HEK293 (cell line): ENCODE data around the gene SP6.

Source experiments
- CTCF ChIA-PET: fragments of 350-600 bp; formaldehyde crosslinking; extraction: SDS; loops from one replicate; lab custom pipeline; 2021; ENCODE audit warnings: antibody characterized with exemption; lab: Yijun Ruan, JAX
- POLR2A ChIA-PET: fragments of 300-600 bp; formaldehyde crosslinking; extraction: SDS; loops from one replicate; lab custom pipeline; 2020; ENCODE audit warnings: antibody characterized with exemption, inconsistent platforms; lab: Yijun Ruan, JAX
- H3K27ac ChIP-seq: fragments of 200-500 bp; sonication (Bioruptor generic); 2 replicates; pipeline ENCODE4 v1.5.1; 2014; ENCODE audit warnings: low read depth, low read length, control low read depth, inconsistent platforms; ENCODE audit errors: extremely low read depth
- H3K36me3 ChIP-seq, 2 experiments: fragments of 200-500 bp in 1 of 2; sonication (Bioruptor generic) in 1 of 2; 1 replicate in 1 of 2; 2 replicates in 1 of 2; pipeline ENCODE4 v1.5.1; 2014 to 2017; ENCODE audit warnings: inconsistent platforms in 2 of 2, low read length in 2 of 2; ENCODE audit not compliant: control insufficient read depth in 2 of 2, insufficient read depth in 1 of 2
- H3K4me1 ChIP-seq: fragments of 200-500 bp; sonication (Bioruptor generic); 2 replicates; pipeline ENCODE4 v1.5.1; 2014; ENCODE audit warnings: mild to moderate bottlenecking, low read length, inconsistent platforms; ENCODE audit not compliant: control insufficient read depth, insufficient read depth
- H3K4me3 ChIP-seq: 2 replicates; pipeline ENCODE4 v1.5.1; 2011; ENCODE audit warnings: low read depth, mild to moderate bottlenecking, control low read depth, low read length, moderate library complexity
- H3K9me3 ChIP-seq: fragments of 200-500 bp; sonication (Bioruptor generic); 2 replicates; pipeline ENCODE4 v1.5.1; 2014; ENCODE audit warnings: low read depth, low read length, inconsistent platforms; ENCODE audit not compliant: control insufficient read depth, insufficient read depth
- GLI4 ChIP-seq: fragments of 450-650 bp; formaldehyde crosslinking; IDR thresholded peaks from 2 replicates; pipeline ENCODE4 v1.5.1; 2016; ENCODE audit warnings: missing biosample characterization, missing genetic modification characterization
- HOXC10 ChIP-seq: sonication (generic); formaldehyde crosslinking; IDR thresholded peaks from 2 replicates; pipeline ENCODE4 v1.8.1; 2023; ENCODE audit warnings: mild to moderate bottlenecking, missing genetic modification reagents
- PRDM1 ChIP-seq: fragments of 450-650 bp; formaldehyde crosslinking; IDR thresholded peaks from 2 replicates; pipeline ENCODE4; 2016; ENCODE audit warnings: missing biosample characterization, missing genetic modification characterization
- PRDM10 ChIP-seq: fragments of 450-650 bp; formaldehyde crosslinking; IDR thresholded peaks from 2 replicates; pipeline ENCODE4 v1.5.1; 2016; ENCODE audit warnings: missing biosample characterization, missing genetic modification characterization
- PRDM4 ChIP-seq: fragments of 450-650 bp; formaldehyde crosslinking; IDR thresholded peaks from 2 replicates; pipeline ENCODE4 v1.5.1; 2017; ENCODE audit warnings: missing biosample characterization, missing genetic modification characterization
- ZIC2 ChIP-seq: fragments of 450-650 bp; formaldehyde crosslinking; IDR thresholded peaks from 2 replicates; pipeline ENCODE4 v1.5.1; 2016; ENCODE audit warnings: missing biosample characterization, missing genetic modification characterization
- ZNF10 ChIP-seq: fragments of 450-650 bp; formaldehyde crosslinking; IDR thresholded peaks from 2 replicates; pipeline ENCODE4 v1.5.1; 2017; ENCODE audit warnings: missing biosample characterization, missing genetic modification characterization
- ZNF114 ChIP-seq: fragments of 450-650 bp; formaldehyde crosslinking; IDR thresholded peaks from 2 replicates; pipeline ENCODE4 v1.5.0; 2017; ENCODE audit warnings: missing biosample characterization, missing genetic modification characterization
- ZNF155 ChIP-seq: fragments of 450-650 bp; formaldehyde crosslinking; IDR thresholded peaks from 2 replicates; pipeline ENCODE4 v1.5.1; 2016; ENCODE audit warnings: missing biosample characterization, missing genetic modification characterization
- ZNF16 ChIP-seq: fragments of 450-650 bp; formaldehyde crosslinking; IDR thresholded peaks from 2 replicates; pipeline ENCODE4 v1.5.1; 2016; ENCODE audit warnings: low read depth, missing biosample characterization, missing genetic modification characterization
- ZNF169 ChIP-seq: fragments of 450-650 bp; formaldehyde crosslinking; IDR thresholded peaks from 2 replicates; pipeline ENCODE4 v1.5.1; 2016; ENCODE audit warnings: missing biosample characterization, missing genetic modification characterization
- ZNF2 ChIP-seq: fragments of 450-650 bp; formaldehyde crosslinking; IDR thresholded peaks from 2 replicates; pipeline ENCODE4 v1.5.1; 2016; ENCODE audit warnings: missing biosample characterization, missing genetic modification characterization
- ZNF248 ChIP-seq: fragments of 450-650 bp; formaldehyde crosslinking; IDR thresholded peaks from 2 replicates; pipeline ENCODE4 v1.5.1; 2017; ENCODE audit warnings: missing biosample characterization, missing genetic modification characterization
- ZNF473 ChIP-seq: fragments of 450-650 bp; formaldehyde crosslinking; IDR thresholded peaks from 2 replicates; pipeline ENCODE4 v1.5.1; 2017; ENCODE audit warnings: missing biosample characterization, missing genetic modification characterization
- ZNF530 ChIP-seq: fragments of 450-650 bp; formaldehyde crosslinking; IDR thresholded peaks from 2 replicates; pipeline ENCODE4 v1.5.1; 2016; ENCODE audit warnings: low read depth, missing biosample characterization, missing genetic modification characterization
- ZNF600 ChIP-seq: fragments of 450-650 bp; formaldehyde crosslinking; IDR thresholded peaks from 2 replicates; pipeline ENCODE4 v1.5.1; 2016; ENCODE audit warnings: missing biosample characterization, missing genetic modification characterization
- ZNF791 ChIP-seq: fragments of 450-650 bp; formaldehyde crosslinking; IDR thresholded peaks from 2 replicates; pipeline ENCODE4 v1.5.1; 2016; ENCODE audit warnings: missing biosample characterization, missing genetic modification characterization
- TF ChIP-seq, protein P1 (sequence below): fragments of 450-650 bp; IDR thresholded peaks from 2 replicates; pipeline ENCODE4 v1.5.1; 2018; ENCODE audit warnings: missing biosample characterization, mild to moderate bottlenecking, missing genetic modification characterization
- TF ChIP-seq, protein P2 (sequence below): fragments of 450-650 bp; formaldehyde crosslinking; IDR thresholded peaks from 2 replicates; pipeline ENCODE4 v1.5.1; 2016; ENCODE audit warnings: missing biosample characterization, missing genetic modification characterization, low read depth

Gene SP6

DNA sequence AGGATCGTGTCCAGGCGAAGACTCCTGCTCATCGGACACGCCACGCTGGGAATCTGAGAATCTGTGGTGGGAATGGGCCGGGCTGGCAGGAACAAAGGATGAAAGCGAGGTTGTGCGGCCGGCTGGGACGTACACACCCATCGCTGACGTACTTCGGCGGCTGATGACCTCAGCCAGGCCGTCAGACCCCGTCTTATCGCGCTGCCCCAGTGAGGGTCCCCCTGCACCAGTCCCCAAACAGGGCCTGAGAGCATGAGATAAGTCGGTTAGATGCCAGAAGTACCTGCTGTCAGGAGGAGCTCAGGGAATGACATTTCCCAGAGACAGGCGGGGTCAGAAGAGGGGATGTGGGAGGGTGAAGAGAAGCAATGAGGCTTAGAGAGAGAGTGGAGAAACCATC lies 16.0 kb upstream of the SP6 start (continued):
- no peak for TF ChIP-seq PRDM4 (tag by site-specific recombination)
- no peak for TF ChIP-seq ZNF248
- no peak for TF ChIP-seq HOXC10 (CRISPR knock-in tag)
- TF ChIP-seq ZNF530 (tag by site-specific recombination): no peak

DNA sequence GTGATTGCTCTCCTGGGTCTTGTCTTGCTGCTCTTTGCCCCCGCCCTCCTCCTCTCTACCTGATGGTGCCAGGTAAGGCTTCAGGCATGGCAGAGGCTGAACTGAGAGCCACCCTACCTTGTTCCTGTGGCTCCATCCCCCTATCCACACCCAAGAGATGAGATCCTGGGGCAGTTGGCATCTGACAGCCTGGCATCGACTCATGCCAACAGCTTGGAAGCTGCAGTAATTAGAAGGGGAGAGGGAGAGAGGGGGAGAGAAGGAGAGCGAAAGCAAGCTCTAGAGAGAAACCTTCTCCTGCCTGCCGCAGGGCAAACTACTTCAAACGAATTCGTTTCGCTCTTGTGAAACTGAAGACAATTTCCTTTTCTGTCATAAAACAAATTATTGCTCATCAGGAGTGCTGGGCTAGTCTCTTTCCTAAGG lies 13.8 kb upstream of the SP6 start:
- Histone ChIP-seq H3K36me3 (no peaks in the 10 kb centered on the region), H3K4me1 (no peaks in the 10 kb centered on the region; the same call in 1 of the 2 replicates)
- CTCF ChIA-PET: interaction anchor here (0.6 to 2.0 kb wide), 9 partner anchors 10 to 29 kb away, joined by 3 to 6 read pairs (median 5); partner anchors contain the start of gene SCRN2
- TF ChIP-seq ZNF16 (tag by site-specific recombination): no peak
- no peak for TF ChIP-seq ZNF10 (tag by site-specific recombination)
- TF ChIP-seq PRDM1 (tag by site-specific recombination): peak; percentile 67
- no peak for TF ChIP-seq ZNF600 (tag by site-specific recombination)
- TF ChIP-seq, all 188 proteins: peak for 1
- H3K4me3 ChIP-seq: no peak overlapping the region
- no peak overlapping the region for H3K27ac ChIP-seq
- POLR2A ChIA-PET: interaction anchor here (0.8 to 1.3 kb wide), 2 partner anchors 15 to 33 kb away, joined by 3 read pairs; partner anchors contain the start of genes LRRC46 and MRPL10
- H3K9me3 ChIP-seq: no peaks in the 10 kb centered on the region

- no peak overlapping the region for H3K4me3 ChIP-seq
- no peak overlapping the region for H3K27ac ChIP-seq
- ChIA-PET POLR2A (interaction anchor here (0.6 to 1.5 kb wide), 6 partner anchors 15 to 238 kb away, joined by 3 to 4 read pairs (median 3); partner anchors contain the start of genes CBX1, KPNB1, LRRC46 and MRPL10), CTCF (interaction anchor here (0.9 to 1.8 kb wide), 3 partner anchors 9 to 121 kb away, joined by 3 to 6 read pairs (median 4); no protein-coding TSS in a partner anchor)
- no peaks in the 10 kb centered on the region; the same call in 1 of the 2 replicates for H3K4me1 ChIP-seq
- H3K36me3 ChIP-seq: no peaks in the 10 kb centered on the region
- H3K9me3 ChIP-seq: no peaks in the 10 kb centered on the region
- TF ChIP-seq ZIC2 (tag by site-specific recombination) (peak; percentile 62), ZNF114 (tag by site-specific recombination) (no peak), PRDM10 (tag by site-specific recombination) (peak; percentile 22; the same call in 1 of the 2 replicates)
- TF ChIP-seq, all 188 proteins: peak for 2
These were observed 11.9 kb upstream of the SP6 start for GRCh38 chr17:47862621-47863440.

DNA sequence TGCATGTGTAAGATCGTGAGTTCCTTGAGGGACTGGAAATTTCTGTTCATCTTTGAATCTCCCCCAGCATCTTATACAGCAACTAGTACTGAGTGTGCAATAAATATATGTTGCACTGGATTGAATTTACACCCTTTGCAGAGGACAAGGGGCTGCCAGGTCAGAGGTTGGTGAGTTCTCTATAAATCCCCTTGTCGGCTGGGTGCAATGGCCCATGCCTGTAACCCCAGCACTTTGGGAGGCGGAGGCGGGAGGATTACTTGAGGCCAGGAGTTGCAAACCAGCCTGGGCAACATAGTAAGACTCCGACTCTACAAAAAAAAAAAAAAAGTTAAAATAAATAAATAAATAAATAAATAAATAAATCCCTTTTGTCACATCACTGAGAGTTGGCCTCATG lies 9.4 kb upstream of the SP6 start:
- H3K36me3 ChIP-seq: no peaks in the 10 kb centered on the region
- CTCF ChIA-PET: interaction anchor here (0.7 to 1.5 kb wide), 4 partner anchors 10 to 87 kb away, joined by 3 to 5 read pairs (median 3); partner anchors contain the start of gene SP6
- H3K4me1 ChIP-seq: no peaks in the 10 kb centered on the region; the same call in 1 of the 2 replicates
- H3K4me3 ChIP-seq: no peak overlapping the region
- H3K27ac ChIP-seq: no peak overlapping the region
- POLR2A ChIA-PET: interaction anchor here (1.5 kb wide), 1 partner anchor 35 kb away, joined by 4 read pairs; the partner anchor contains the start of gene SP2
- no peaks in the 10 kb centered on the region for H3K9me3 ChIP-seq
- TF ChIP-seq ZNF473: no peak
- TF ChIP-seq ZNF169: no peak
- TF ChIP-seq GLI4 (tag by site-specific recombination): no peak
- TF ChIP-seq, protein P1, sequence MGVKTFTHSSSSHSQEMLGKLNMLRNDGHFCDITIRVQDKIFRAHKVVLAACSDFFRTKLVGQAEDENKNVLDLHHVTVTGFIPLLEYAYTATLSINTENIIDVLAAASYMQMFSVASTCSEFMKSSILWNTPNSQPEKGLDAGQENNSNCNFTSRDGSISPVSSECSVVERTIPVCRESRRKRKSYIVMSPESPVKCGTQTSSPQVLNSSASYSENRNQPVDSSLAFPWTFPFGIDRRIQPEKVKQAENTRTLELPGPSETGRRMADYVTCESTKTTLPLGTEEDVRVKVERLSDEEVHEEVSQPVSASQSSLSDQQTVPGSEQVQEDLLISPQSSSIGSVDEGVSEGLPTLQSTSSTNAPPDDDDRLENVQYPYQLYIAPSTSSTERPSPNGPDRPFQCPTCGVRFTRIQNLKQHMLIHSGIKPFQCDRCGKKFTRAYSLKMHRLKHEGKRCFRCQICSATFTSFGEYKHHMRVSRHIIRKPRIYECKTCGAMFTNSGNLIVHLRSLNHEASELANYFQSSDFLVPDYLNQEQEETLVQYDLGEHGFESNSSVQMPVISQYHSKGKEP (tag by site-specific recombination): no peak
- TF ChIP-seq ZNF155 (tag by site-specific recombination): no peak
- no peak for TF ChIP-seq ZNF2 (tag by site-specific recombination)
- TF ChIP-seq, protein P2, sequence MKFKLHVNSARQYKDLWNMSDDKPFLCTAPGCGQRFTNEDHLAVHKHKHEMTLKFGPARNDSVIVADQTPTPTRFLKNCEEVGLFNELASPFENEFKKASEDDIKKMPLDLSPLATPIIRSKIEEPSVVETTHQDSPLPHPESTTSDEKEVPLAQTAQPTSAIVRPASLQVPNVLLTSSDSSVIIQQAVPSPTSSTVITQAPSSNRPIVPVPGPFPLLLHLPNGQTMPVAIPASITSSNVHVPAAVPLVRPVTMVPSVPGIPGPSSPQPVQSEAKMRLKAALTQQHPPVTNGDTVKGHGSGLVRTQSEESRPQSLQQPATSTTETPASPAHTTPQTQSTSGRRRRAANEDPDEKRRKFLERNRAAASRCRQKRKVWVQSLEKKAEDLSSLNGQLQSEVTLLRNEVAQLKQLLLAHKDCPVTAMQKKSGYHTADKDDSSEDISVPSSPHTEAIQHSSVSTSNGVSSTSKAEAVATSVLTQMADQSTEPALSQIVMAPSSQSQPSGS (tag by site-specific recombination): no peak
- TF ChIP-seq ZNF791 (tag by site-specific recombination): no peak
